Heart left ventricle (tissue), 13 donors: Measurements from ENCODE around the gene PPIAL4G.
"Not testable (repeated sequence)": the region's sequence is repeated elsewhere in the genome, so short reads cannot be mapped to it uniquely, and the experiment has no call there.

Source experiments
- POLR2A ChIP-seq, 2 donors: fragments of 450-650 bp; IDR thresholded peaks; one replicate each; pipeline ENCODE4 v1.6.1; 2017; ENCODE audit warnings: antibody characterized with exemption in 2 of 2, mild to moderate bottlenecking in 2 of 2, moderate library complexity in 2 of 2
- TF ChIP-seq, protein P1 (sequence below), 12 donors: fragments of 200-600 bp; sonication (generic) in 4 of 12; IDR thresholded peaks; one replicate each; pipeline versions ENCODE4 v1.5.0 to v1.8.0; 2018 to 2022; ENCODE audit warnings: antibody characterized with exemption in 12 of 12, mild to moderate bottlenecking in 5 of 12
- donor health status: ischemic (EF 13 %, LVEDD 7.1; RV severe dilation, severe dysfunction).
- donor health status: DM: no; HTN: yes; CAD: no.
- donor health status: DM: no; HTN: no; CAD: no.
- donor health status: ischemic (EF 25% LVEDD 6.9; RV normal size, moderate dysfunction).
- donor health status: ischemic (EF 25% LVEDD 5.7; RV mildly dilated, moderate dysfunction).
- donor health status: ischemic (EF 35%, LVEDD 5.7; RV mildly dilated, moderate dysfunction).
- donor health status: nonischemic (EF 11% LVEDD 7.7; RV severe dilation, severe dysfunction).
- donor health status: DM: yes; HTN: yes; CAD: no.
- donor health status: PGD.
- donor health status: ischemic (EF 29% LVEDD 5.4; RV normal size, mild dysfunction).
- donor health status: nonischemic (EF 23%, LVEDD 6.1; RV moderate dilation, normal function).

DNA sequence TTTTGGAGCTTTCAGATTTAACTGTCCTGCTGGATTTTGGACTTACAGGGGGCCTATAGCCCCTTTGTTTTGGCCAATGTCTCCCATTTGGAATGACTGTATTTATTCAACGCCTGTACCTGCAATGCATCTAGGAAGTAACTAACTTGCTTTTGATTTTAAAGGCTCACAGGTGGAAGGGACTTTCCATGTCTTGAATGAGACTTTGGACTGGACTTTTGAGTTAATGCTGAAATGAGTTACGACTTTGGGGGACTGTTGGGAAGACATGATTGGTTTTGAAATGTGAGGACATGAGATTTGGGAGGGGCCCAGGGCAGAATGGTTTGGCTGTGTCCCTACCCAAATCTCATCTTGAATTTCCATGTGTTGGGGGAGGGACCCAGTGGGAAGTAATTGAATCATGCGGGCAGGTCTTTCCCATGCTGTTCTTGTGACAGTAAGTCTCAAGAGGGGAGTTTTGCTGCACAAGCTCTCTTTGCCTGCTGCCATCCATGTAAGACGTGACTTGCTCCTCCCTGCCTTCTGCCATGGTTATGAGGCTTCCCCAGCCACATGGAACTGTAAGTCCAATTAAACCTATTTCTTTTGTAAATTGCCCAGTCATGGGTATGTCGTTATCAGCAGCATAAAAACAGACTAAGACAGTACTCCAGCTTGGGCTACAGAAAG, 43.3 kb downstream of the PPIAL4G start:
- TF ChIP-seq, protein P1, sequence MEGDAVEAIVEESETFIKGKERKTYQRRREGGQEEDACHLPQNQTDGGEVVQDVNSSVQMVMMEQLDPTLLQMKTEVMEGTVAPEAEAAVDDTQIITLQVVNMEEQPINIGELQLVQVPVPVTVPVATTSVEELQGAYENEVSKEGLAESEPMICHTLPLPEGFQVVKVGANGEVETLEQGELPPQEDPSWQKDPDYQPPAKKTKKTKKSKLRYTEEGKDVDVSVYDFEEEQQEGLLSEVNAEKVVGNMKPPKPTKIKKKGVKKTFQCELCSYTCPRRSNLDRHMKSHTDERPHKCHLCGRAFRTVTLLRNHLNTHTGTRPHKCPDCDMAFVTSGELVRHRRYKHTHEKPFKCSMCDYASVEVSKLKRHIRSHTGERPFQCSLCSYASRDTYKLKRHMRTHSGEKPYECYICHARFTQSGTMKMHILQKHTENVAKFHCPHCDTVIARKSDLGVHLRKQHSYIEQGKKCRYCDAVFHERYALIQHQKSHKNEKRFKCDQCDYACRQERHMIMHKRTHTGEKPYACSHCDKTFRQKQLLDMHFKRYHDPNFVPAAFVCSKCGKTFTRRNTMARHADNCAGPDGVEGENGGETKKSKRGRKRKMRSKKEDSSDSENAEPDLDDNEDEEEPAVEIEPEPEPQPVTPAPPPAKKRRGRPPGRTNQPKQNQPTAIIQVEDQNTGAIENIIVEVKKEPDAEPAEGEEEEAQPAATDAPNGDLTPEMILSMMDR (IDR thresholded peaks at IDR 0.05) = not testable (repeated sequence)
- not testable (repeated sequence) for TF ChIP-seq POLR2A (IDR thresholded peaks at IDR 0.05)
